SK-N-SH (cell line): ENCODE results near the gene SEMA3D. TPM values are rescaled to one million over a fixed set of nuclear protein-coding genes. Genes with fewer than 3 reads are reported as not detected.

Source experiments
- CTCF ChIA-PET: fragments of 300-600, 350-600 bp; formaldehyde crosslinking; extraction: SDS; loops from one replicate; lab custom pipeline; 2021; lab: Yijun Ruan, JAX
- POLR2A ChIA-PET: fragments of 350-600 bp; sonication (Branson Sonifier 250); formaldehyde crosslinking; extraction: SDS; loops from one replicate; lab custom pipeline; 2020; ENCODE audit warnings: antibody characterized with exemption, inconsistent platforms; lab: Yijun Ruan, JAX
- DNase-seq: peaks from one replicate; pipeline ENCODE4 v3.0.0; 2012
- H2AFZ ChIP-seq: fragments of 200-600 bp; sonication (generic); 2 replicates; pipeline ENCODE4 v1.8.1; 2016; ENCODE audit warnings: antibody characterized with exemption, mild to moderate bottlenecking, low read depth
- H3F3A ChIP-seq: fragments of 200-600 bp; sonication (generic); replicated peaks from 2 replicates; pipeline ENCODE3; 2016; ENCODE audit warnings: antibody characterized with exemption, mild to moderate bottlenecking; ENCODE audit not compliant: insufficient read depth
- H3K27ac ChIP-seq, 2 experiments: fragments of 200-500 bp in 1 of 2; fragments of 200-600 bp in 1 of 2; sonication (Bioruptor generic) in 1 of 2; sonication (generic), shearing (Covaris generic) in 1 of 2; 2 replicates each; pipeline versions ENCODE4 v1.5.1 to v1.6.1; 2014 to 2016; ENCODE audit warnings: low read depth in 2 of 2, inconsistent platforms in 1 of 2, low read length in 1 of 2, mild to moderate bottlenecking in 1 of 2, mixed read lengths in 1 of 2
- H3K27me3 ChIP-seq: fragments of 200-600 bp; sonication (generic), shearing (Covaris generic); 2 replicates; pipeline ENCODE4 v1.6.1; 2016; ENCODE audit warnings: mixed run types; ENCODE audit not compliant: insufficient read depth
- H3K36me3 ChIP-seq, 2 experiments: fragments of 200-500 bp in 1 of 2; fragments of 200-600 bp in 1 of 2; sonication (Bioruptor generic) in 1 of 2; sonication (generic) in 1 of 2; replicated peaks in 1 of 2; 2 replicates each; pipeline versions ENCODE3 to v1.5.1; 2014 to 2016; ENCODE audit warnings: low read length in 1 of 2, mild to moderate bottlenecking in 1 of 2; ENCODE audit not compliant: insufficient read depth in 2 of 2, control insufficient read depth in 1 of 2
- H3K4me1 ChIP-seq, 2 experiments: fragments of 200-500 bp in 1 of 2; fragments of 200-600 bp in 1 of 2; sonication (Bioruptor generic) in 1 of 2; sonication (generic), shearing (Covaris generic) in 1 of 2; 2 replicates each; pipeline versions ENCODE4 v1.5.1 to v1.6.1; 2014 to 2016; ENCODE audit warnings: low read depth in 1 of 2, low read length in 1 of 2, mixed run types in 1 of 2; ENCODE audit not compliant: insufficient read depth in 2 of 2, control insufficient read depth in 1 of 2
- H3K4me2 ChIP-seq: fragments of 200-600 bp; sonication (generic), shearing (Covaris generic); 2 replicates; pipeline ENCODE4 v1.6.1; 2017; ENCODE audit warnings: mixed run types
- H3K4me3 ChIP-seq, 2 experiments: fragments of 200-500 bp in 1 of 2; fragments of 200-600 bp in 1 of 2; sonication (Bioruptor generic) in 1 of 2; sonication (generic), shearing (Covaris generic) in 1 of 2; 2 replicates each; pipeline versions ENCODE4 v1.5.1 to v1.8.1; 2014 to 2016; ENCODE audit warnings: low read depth in 2 of 2, inconsistent platforms in 1 of 2, low read length in 1 of 2, mild to moderate bottlenecking in 1 of 2, mixed read lengths in 1 of 2, moderate library complexity in 1 of 2
- H3K79me2 ChIP-seq: fragments of 200-600 bp; sonication (generic); 2 replicates; pipeline ENCODE4 v1.8.1; 2017; ENCODE audit warnings: mild to moderate bottlenecking; ENCODE audit not compliant: insufficient read depth
- H3K9ac ChIP-seq: fragments of 200-600 bp; sonication (generic); 2 replicates; pipeline ENCODE4 v1.6.1; 2017; ENCODE audit warnings: mixed run types
- H3K9me2 ChIP-seq: fragments of 200-600 bp; sonication (generic); 2 replicates; pipeline ENCODE4 v1.6.1; 2017; ENCODE audit warnings: mixed run types
- H3K9me3 ChIP-seq: fragments of 200-600 bp; sonication (generic); 2 replicates; pipeline ENCODE4 v1.6.1; 2017; ENCODE audit warnings: mixed run types, mild to moderate bottlenecking, moderate library complexity
- H4K20me1 ChIP-seq: fragments of 200-600 bp; sonication (generic); 2 replicates; pipeline ENCODE4 v1.6.1; 2017; ENCODE audit warnings: mild to moderate bottlenecking, mixed run types; ENCODE audit not compliant: insufficient read depth
- CHD2 ChIP-seq: fragments of 150-350 bp; IDR thresholded peaks from 2 replicates; pipeline ENCODE4 v1.6.1; 2018; ENCODE audit warnings: low read length; ENCODE audit not compliant: partially characterized antibody
- ELF1 ChIP-seq: IDR thresholded peaks from 2 replicates; pipeline ENCODE4 v1.4.0; 2012
- EP300 ChIP-seq, 2 experiments: IDR thresholded peaks; 2 replicates each; pipeline versions ENCODE4 v1.4.0 to v1.6.1; 2012; ENCODE audit warnings: borderline replicate concordance in 1 of 2, low read depth in 1 of 2, low read length in 1 of 2
- GABPA ChIP-seq: IDR thresholded peaks from 2 replicates; pipeline ENCODE4 v1.4.0; 2012; ENCODE audit warnings: low read depth, mild to moderate bottlenecking
- POLR2AphosphoS5 ChIP-seq: IDR thresholded peaks from 2 replicates; pipeline ENCODE4 v1.6.1; 2012; ENCODE audit warnings: low read depth, low read length
- RFX5 ChIP-seq: IDR thresholded peaks from 2 replicates; pipeline ENCODE4 v1.6.1; 2012; ENCODE audit warnings: mild to moderate bottlenecking, improper control_type of control experiment, low read length
- RXRA ChIP-seq: IDR thresholded peaks from 2 replicates; pipeline ENCODE4 v1.4.0; 2012; ENCODE audit warnings: low read depth, mild to moderate bottlenecking, borderline replicate concordance
- SIN3A ChIP-seq: IDR thresholded peaks from 2 replicates; pipeline ENCODE4 v1.6.1; 2012; ENCODE audit warnings: low read depth, mild to moderate bottlenecking, low read length, moderate library complexity, borderline replicate concordance
- TCF12 ChIP-seq: IDR thresholded peaks from 2 replicates; pipeline ENCODE4 v1.4.0; 2012
- YY1 ChIP-seq: IDR thresholded peaks from 2 replicates; pipeline ENCODE4 v1.4.0; 2012; ENCODE audit warnings: low read depth, mild to moderate bottlenecking
- WGBS: methylation state at CpG from one replicate; pipeline ENCODE4 v1.1.6; 2017; ENCODE audit warnings: low lambda C conversion rate; 5-methylcytosine and 5-hydroxymethylcytosine counted together
- polyA plus RNA-seq, 3 experiments: library from polyadenylated mRNA; depleted of rRNA; stranded (reverse); fragments of >200 nt; gene quantifications; 2 replicates each; pipeline ENCODE4 v1.2.3, GENCODE V29; 2012
- TF ChIP-seq, protein P1 (sequence below): fragments of 150-350 bp; IDR thresholded peaks from 2 replicates; pipeline ENCODE4 v1.6.1; 2016; ENCODE audit warnings: mild to moderate bottlenecking, low read depth, low read length
- TF ChIP-seq, protein P2 (sequence below): IDR thresholded peaks from 2 replicates; pipeline ENCODE4 v1.4.0; 2012; ENCODE audit warnings: low read depth, borderline replicate concordance
- TF ChIP-seq, protein P3 (sequence below): IDR thresholded peaks from 2 replicates; pipeline ENCODE4 v1.4.0; 2012; ENCODE audit warnings: low read depth
- TF ChIP-seq, protein P4 (sequence below): IDR thresholded peaks from 2 replicates; pipeline ENCODE4 v1.6.1; 2012; ENCODE audit warnings: mild to moderate bottlenecking, low read depth, low read length, moderate library complexity
- TF ChIP-seq, protein P5 (sequence below): fragments of 150-350 bp; IDR thresholded peaks from 2 replicates; pipeline ENCODE4 v1.6.1; 2017; ENCODE audit warnings: antibody characterized with exemption, low read length, low read depth, borderline replicate concordance

SEMA3D gene
- polyA plus RNA-seq, 1 of the 3 experiments (the other 2 are of a cell fraction) = 30.1 TPM

DNA sequence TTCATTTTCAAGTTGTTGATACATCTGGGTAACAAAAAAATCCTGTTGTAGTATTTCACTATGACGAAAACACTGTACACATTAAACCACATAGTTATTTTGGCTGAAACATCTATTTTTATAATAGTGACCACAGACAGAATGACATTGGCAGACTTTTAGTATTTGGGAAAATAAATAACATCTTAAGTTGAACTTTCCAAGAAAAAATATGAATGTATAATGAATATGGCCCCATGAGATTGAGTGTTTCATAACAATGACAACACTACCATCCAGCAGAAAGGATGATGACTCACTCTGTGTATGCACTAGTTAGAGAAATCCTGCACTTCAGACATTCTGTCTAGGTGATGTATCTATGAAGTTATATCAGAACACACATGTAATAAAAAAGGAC lies 118.1 kb downstream of the SEMA3D start (continued):
- TF ChIP-seq, protein P1, sequence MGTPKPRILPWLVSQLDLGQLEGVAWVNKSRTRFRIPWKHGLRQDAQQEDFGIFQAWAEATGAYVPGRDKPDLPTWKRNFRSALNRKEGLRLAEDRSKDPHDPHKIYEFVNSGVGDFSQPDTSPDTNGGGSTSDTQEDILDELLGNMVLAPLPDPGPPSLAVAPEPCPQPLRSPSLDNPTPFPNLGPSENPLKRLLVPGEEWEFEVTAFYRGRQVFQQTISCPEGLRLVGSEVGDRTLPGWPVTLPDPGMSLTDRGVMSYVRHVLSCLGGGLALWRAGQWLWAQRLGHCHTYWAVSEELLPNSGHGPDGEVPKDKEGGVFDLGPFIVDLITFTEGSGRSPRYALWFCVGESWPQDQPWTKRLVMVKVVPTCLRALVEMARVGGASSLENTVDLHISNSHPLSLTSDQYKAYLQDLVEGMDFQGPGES = no peak

DNA sequence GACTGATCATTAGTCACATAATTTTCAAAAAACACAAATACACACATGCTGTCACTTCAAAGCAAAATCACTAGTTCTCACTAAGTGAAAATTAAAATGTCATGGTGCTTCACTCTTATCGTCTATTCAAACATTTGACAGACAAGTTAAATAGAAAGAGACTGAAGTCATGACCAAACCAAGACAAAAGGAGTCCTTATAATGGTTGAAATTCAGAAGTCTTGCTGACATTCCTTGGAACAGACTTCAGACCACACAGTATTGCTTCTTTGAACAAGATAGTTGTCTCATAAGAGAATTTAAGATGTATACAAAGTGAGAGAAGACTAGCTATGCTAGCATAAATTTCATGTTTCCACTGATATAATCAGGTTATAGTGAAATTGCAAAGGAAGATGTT lies 119.5 kb downstream of the SEMA3D start:
- Histone ChIP-seq H3K27ac (no peak overlapping the region), H3F3A (peaks cover 18% of the 10 kb centered on the region), H3K4me1 (peaks cover 0 to 29% of the 10 kb centered on the region in 2 experiments; a peak in 1 of 4 replicates), H3K9ac (no peak overlapping the region), H2AFZ (no peak overlapping the region), H4K20me1 (no peaks in the 10 kb centered on the region), H3K79me2 (no peaks in the 10 kb centered on the region), H3K27me3 (no peaks in the 10 kb centered on the region), H3K9me3 (no peaks in the 10 kb centered on the region), H3K36me3 (peaks cover 4 to 13% of the 10 kb centered on the region in 2 experiments), H3K9me2 (no peaks in the 10 kb centered on the region), H3K4me2 (no peak overlapping the region), H3K4me3 (no peak overlapping the region)
- 82% methylated on average over 1 of the region's 1 CpG for WGBS
- TF ChIP-seq, protein P2, sequence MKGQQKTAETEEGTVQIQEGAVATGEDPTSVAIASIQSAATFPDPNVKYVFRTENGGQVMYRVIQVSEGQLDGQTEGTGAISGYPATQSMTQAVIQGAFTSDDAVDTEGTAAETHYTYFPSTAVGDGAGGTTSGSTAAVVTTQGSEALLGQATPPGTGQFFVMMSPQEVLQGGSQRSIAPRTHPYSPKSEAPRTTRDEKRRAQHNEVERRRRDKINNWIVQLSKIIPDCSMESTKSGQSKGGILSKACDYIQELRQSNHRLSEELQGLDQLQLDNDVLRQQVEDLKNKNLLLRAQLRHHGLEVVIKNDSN = no peak
- no peak for TF ChIP-seq CHD2
- TF ChIP-seq YY1 = no peak
- no peak for TF ChIP-seq RFX5
- no peak for DNase-seq
- ChIA-PET CTCF (interaction anchor here (6.5 kb wide), 1 partner anchor 25 kb away, joined by 25 read pairs; no protein-coding TSS in a partner anchor), POLR2A (no interaction called here)

DNA sequence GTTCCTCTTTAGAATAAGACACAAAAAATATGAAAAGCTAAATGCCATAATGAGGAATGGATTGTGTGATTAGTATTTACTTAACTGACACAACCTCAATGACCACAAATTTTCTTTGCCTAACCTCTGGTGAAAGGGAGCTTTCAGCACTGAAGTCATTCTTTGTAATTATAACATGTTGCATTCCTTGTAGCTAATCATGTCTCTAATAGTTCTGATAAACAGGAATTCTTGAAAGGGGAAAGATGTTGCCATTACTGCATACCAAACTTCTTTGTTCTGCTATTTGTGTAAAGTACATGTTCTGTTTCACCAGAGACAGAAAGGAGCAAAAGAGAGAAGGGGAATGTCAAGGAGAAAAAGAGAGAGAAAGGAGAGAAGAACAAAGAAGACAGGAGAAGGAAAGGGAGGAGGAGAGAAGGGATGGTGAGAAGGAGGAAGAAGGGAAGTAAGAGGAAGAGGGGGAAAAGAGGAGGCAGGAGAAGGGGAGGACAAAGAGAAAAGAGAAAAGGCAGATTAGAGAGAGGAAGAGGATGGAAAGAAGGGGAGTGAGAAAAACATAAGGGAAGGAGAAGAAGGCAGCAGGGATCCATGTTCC lies 120.9 kb downstream of the SEMA3D start:
- Histone ChIP-seq H3K9me2 (no peaks in the 10 kb centered on the region), H3K27me3 (no peaks in the 10 kb centered on the region), H3K9ac (no peak overlapping the region), H3K36me3 (peaks cover 4 to 13% of the 10 kb centered on the region in 2 experiments), H3K79me2 (no peaks in the 10 kb centered on the region), H3K27ac (no peak overlapping the region), H3F3A (peaks cover 16% of the 10 kb centered on the region), H3K4me1 (peaks cover 0 to 24% of the 10 kb centered on the region in 2 experiments; a peak in 1 of 4 replicates), H3K4me2 (no peak overlapping the region), H3K4me3 (no peak overlapping the region), H2AFZ (no peak overlapping the region), H4K20me1 (no peaks in the 10 kb centered on the region), H3K9me3 (no peaks in the 10 kb centered on the region)
- ChIA-PET POLR2A (no interaction called here), CTCF (interaction anchor here (1.6 to 6.5 kb wide), 2 partner anchors 24 to 120 kb away, joined by 7 to 25 read pairs; partner anchors contain the start of gene SEMA3D)
- no peak for DNase-seq
- TF ChIP-seq POLR2AphosphoS5 (no peak), ELF1 (no peak), GABPA (no peak), RFX5 (no peak), TCF12 (no peak), EP300 (IDR thresholded peaks at IDR 0.05; ENCODE audit: borderline replicate concordance in 1 of 2, low read depth in 1 of 2, low read length in 1 of 2) (no peak), CHD2 (no peak), RXRA (no peak), SIN3A (no peak)
- TF ChIP-seq, protein P3, sequence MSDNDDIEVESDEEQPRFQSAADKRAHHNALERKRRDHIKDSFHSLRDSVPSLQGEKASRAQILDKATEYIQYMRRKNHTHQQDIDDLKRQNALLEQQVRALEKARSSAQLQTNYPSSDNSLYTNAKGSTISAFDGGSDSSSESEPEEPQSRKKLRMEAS = no peak
- TF ChIP-seq, protein P4, sequence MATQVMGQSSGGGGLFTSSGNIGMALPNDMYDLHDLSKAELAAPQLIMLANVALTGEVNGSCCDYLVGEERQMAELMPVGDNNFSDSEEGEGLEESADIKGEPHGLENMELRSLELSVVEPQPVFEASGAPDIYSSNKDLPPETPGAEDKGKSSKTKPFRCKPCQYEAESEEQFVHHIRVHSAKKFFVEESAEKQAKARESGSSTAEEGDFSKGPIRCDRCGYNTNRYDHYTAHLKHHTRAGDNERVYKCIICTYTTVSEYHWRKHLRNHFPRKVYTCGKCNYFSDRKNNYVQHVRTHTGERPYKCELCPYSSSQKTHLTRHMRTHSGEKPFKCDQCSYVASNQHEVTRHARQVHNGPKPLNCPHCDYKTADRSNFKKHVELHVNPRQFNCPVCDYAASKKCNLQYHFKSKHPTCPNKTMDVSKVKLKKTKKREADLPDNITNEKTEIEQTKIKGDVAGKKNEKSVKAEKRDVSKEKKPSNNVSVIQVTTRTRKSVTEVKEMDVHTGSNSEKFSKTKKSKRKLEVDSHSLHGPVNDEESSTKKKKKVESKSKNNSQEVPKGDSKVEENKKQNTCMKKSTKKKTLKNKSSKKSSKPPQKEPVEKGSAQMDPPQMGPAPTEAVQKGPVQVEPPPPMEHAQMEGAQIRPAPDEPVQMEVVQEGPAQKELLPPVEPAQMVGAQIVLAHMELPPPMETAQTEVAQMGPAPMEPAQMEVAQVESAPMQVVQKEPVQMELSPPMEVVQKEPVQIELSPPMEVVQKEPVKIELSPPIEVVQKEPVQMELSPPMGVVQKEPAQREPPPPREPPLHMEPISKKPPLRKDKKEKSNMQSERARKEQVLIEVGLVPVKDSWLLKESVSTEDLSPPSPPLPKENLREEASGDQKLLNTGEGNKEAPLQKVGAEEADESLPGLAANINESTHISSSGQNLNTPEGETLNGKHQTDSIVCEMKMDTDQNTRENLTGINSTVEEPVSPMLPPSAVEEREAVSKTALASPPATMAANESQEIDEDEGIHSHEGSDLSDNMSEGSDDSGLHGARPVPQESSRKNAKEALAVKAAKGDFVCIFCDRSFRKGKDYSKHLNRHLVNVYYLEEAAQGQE = no peak
- TF ChIP-seq, protein P2 = no peak
- TF ChIP-seq, protein P1 = no peak
- TF ChIP-seq, protein P5, sequence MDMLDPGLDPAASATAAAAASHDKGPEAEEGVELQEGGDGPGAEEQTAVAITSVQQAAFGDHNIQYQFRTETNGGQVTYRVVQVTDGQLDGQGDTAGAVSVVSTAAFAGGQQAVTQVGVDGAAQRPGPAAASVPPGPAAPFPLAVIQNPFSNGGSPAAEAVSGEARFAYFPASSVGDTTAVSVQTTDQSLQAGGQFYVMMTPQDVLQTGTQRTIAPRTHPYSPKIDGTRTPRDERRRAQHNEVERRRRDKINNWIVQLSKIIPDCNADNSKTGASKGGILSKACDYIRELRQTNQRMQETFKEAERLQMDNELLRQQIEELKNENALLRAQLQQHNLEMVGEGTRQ = no peak
